IMR-90 (cell line): ENCODE measurements around the gene SETD3. TPM values are rescaled to one million over a fixed set of nuclear protein-coding genes. Genes with fewer than 3 reads are reported as not detected.

Experiments used
- ATAC-seq: fragments of 200-7000 bp; cut with Tn5 transposase; 2 replicates; pipeline ENCODE4 v1.9.1; 2020; ENCODE audit warnings: low read depth, mild to moderate bottlenecking, moderate library complexity
- BruUV-seq: library from RNA; stranded (reverse); fragments of 400-500 nt; replicated peaks from 2 replicates; lab custom pipeline; 2021; lab: Mats Ljungman, UMichigan
- CTCF ChIA-PET: fragments of 300-600 bp; formaldehyde crosslinking; extraction: SDS; loops from one replicate; lab custom pipeline; 2021; ENCODE audit warnings: antibody characterized with exemption; lab: Yijun Ruan, JAX
- POLR2A ChIA-PET: fragments of 300-600 bp; sonication (Branson Sonifier 250); formaldehyde crosslinking; loops from one replicate; lab custom pipeline; 2022; ENCODE audit warnings: antibody characterized with exemption; ENCODE audit not compliant: unreplicated experiment; lab: Charles Lee
- DNase-seq: peaks from one replicate; pipeline ENCODE4 v3.0.0; 2013
- H2AFZ ChIP-seq: replicated peaks from 2 replicates; pipeline ENCODE3; 2013; ENCODE audit warnings: low read length, mild to moderate bottlenecking; ENCODE audit not compliant: poor library complexity
- H2AK5ac ChIP-seq: 2 replicates; pipeline ENCODE4 v1.6.1; 2013; ENCODE audit warnings: low read depth, low read length, inconsistent platforms
- H2AK9ac ChIP-seq: replicated peaks from 2 replicates; pipeline ENCODE3; 2013; ENCODE audit warnings: mild to moderate bottlenecking, low read depth, low read length, moderate library complexity; ENCODE audit not compliant: poor library complexity
- H2BK120ac ChIP-seq: 2 replicates; pipeline ENCODE4 v1.6.1; 2013; ENCODE audit warnings: low read depth, low read length, inconsistent platforms
- H2BK15ac ChIP-seq: 3 replicates; pipeline ENCODE4 v1.6.1; 2013; ENCODE audit warnings: low read depth, low read length, inconsistent platforms
- H2BK20ac ChIP-seq: 2 replicates; pipeline ENCODE4 v1.6.1; 2013; ENCODE audit warnings: low read depth, mild to moderate bottlenecking, inconsistent platforms, low read length, moderate library complexity
- H2BK5ac ChIP-seq: 2 replicates; pipeline ENCODE4 v1.6.1; 2013; ENCODE audit warnings: mild to moderate bottlenecking, low read depth, low read length, inconsistent platforms; ENCODE audit not compliant: poor library complexity, severe bottlenecking
- H3K14ac ChIP-seq: replicated peaks from 2 replicates; pipeline ENCODE4 v1.6.1; 2013; ENCODE audit warnings: low read depth, low read length, inconsistent platforms
- H3K18ac ChIP-seq: 2 replicates; pipeline ENCODE4 v1.6.1; 2013; ENCODE audit warnings: low read depth, low read length, control low read depth
- H3K23ac ChIP-seq: 2 replicates; pipeline ENCODE4 v1.6.1; 2013; ENCODE audit warnings: low read depth, low read length, inconsistent platforms
- H3K27ac ChIP-seq: 2 replicates; pipeline ENCODE4 v1.5.1; 2013; ENCODE audit warnings: mild to moderate bottlenecking, control low read depth, low read length; ENCODE audit not compliant: insufficient read depth
- H3K27me3 ChIP-seq: 2 replicates; pipeline ENCODE4 v1.6.1; 2013; ENCODE audit warnings: low read length; ENCODE audit not compliant: control insufficient read depth, insufficient read depth
- H3K36me3 ChIP-seq: 2 replicates; pipeline ENCODE4 v1.6.1; 2013; ENCODE audit warnings: low read length, mixed read lengths; ENCODE audit not compliant: control insufficient read depth, insufficient read depth
- H3K4ac ChIP-seq: 2 replicates; pipeline ENCODE4 v1.6.1; 2013; ENCODE audit warnings: low read depth, low read length, inconsistent platforms
- H3K4me1 ChIP-seq: 2 replicates; pipeline ENCODE4 v1.6.1; 2013; ENCODE audit warnings: low read length, mixed read lengths; ENCODE audit not compliant: control insufficient read depth, insufficient read depth
- H3K4me2 ChIP-seq: 2 replicates; pipeline ENCODE4 v1.6.1; 2013; ENCODE audit warnings: low read depth, mild to moderate bottlenecking, control low read depth, low read length, moderate library complexity
- H3K4me3 ChIP-seq: 2 replicates; pipeline ENCODE4 v1.5.1; 2013; ENCODE audit warnings: low read depth, mild to moderate bottlenecking, control low read depth, low read length, moderate library complexity; ENCODE audit not compliant: insufficient read depth
- H3K56ac ChIP-seq: 2 replicates; pipeline ENCODE4 v1.6.1; 2013; ENCODE audit warnings: low read length, inconsistent platforms; ENCODE audit not compliant: insufficient read depth; ENCODE audit errors: extremely low read depth
- H3K79me1 ChIP-seq, 2 experiments: 2 replicates each; pipeline ENCODE4 v1.6.1; 2013; ENCODE audit warnings: low read length in 2 of 2, inconsistent platforms in 1 of 2, low read depth in 1 of 2
- H3K9ac ChIP-seq: 2 replicates; pipeline ENCODE4 v1.6.1; 2013; ENCODE audit warnings: low read depth, low read length, control low read depth
- H3K9me1 ChIP-seq: 2 replicates; pipeline ENCODE4 v1.6.1; 2013; ENCODE audit warnings: low read length, inconsistent platforms; ENCODE audit not compliant: insufficient read depth
- H3K9me3 ChIP-seq: 2 replicates; pipeline ENCODE4 v1.6.1; 2013; ENCODE audit warnings: low read length; ENCODE audit not compliant: control insufficient read depth, insufficient read depth
- H4K20me1 ChIP-seq: 2 replicates; pipeline ENCODE4 v1.6.1; 2013; ENCODE audit warnings: low read length, inconsistent platforms; ENCODE audit not compliant: insufficient read depth
- H4K5ac ChIP-seq: 2 replicates; pipeline ENCODE4 v1.6.1; 2013; ENCODE audit warnings: mild to moderate bottlenecking, low read depth, low read length, control low read depth
- H4K8ac ChIP-seq, 2 experiments: 2 replicates each; pipeline ENCODE4 v1.6.1; 2013; ENCODE audit warnings: low read depth in 2 of 2, low read length in 2 of 2, control low read depth in 1 of 2, inconsistent platforms in 1 of 2
- H4K91ac ChIP-seq: 2 replicates; pipeline ENCODE4 v1.6.1; 2013; ENCODE audit warnings: low read depth, low read length, inconsistent platforms; ENCODE audit not compliant: insufficient read depth
- CEBPB ChIP-seq: IDR thresholded peaks from 2 replicates; pipeline ENCODE4 v1.6.1; 2012; ENCODE audit warnings: low read depth, low read length, improper control_type of control experiment
- CTCF ChIP-seq: conservative IDR thresholded peaks from 2 replicates; pipeline ENCODE4 v1.5.1; 2012; ENCODE audit warnings: mild to moderate bottlenecking, low read depth, low read length, improper control_type of control experiment
- ELK1 ChIP-seq: fragments of 150-350 bp; IDR thresholded peaks from 2 replicates; pipeline ENCODE4 v1.6.1; 2016; ENCODE audit warnings: low read depth, mild to moderate bottlenecking, low read length, moderate library complexity, borderline replicate concordance
- FOS ChIP-seq: fragments of 150-350 bp; IDR thresholded peaks from 2 replicates; pipeline ENCODE4 v1.6.1; 2016; ENCODE audit warnings: low read depth, low read length
- MAFK ChIP-seq: IDR thresholded peaks from 2 replicates; pipeline ENCODE4 v1.6.1; 2012; ENCODE audit warnings: low read depth, low read length, improper control_type of control experiment
- MAZ ChIP-seq: IDR thresholded peaks from 2 replicates; pipeline ENCODE4 v1.6.1; 2012; ENCODE audit warnings: low read depth, mild to moderate bottlenecking, low read length, improper control_type of control experiment, moderate library complexity, borderline replicate concordance
- MXI1 ChIP-seq: IDR thresholded peaks from 2 replicates; pipeline ENCODE4 v1.6.1; 2012; ENCODE audit warnings: low read depth, mild to moderate bottlenecking, low read length, moderate library complexity, borderline replicate concordance
- POLR2A ChIP-seq: IDR thresholded peaks from 2 replicates; pipeline ENCODE4 v1.6.1; 2012; ENCODE audit warnings: mild to moderate bottlenecking, low read depth, low read length
- RAD21 ChIP-seq: IDR thresholded peaks from 2 replicates; pipeline ENCODE4 v1.6.1; 2012; ENCODE audit warnings: low read length, improper control_type of control experiment
- RFX5 ChIP-seq: IDR thresholded peaks from 2 replicates; pipeline ENCODE4 v1.8.0; 2012; ENCODE audit warnings: low read depth, mild to moderate bottlenecking, low read length, moderate library complexity
- SMC3 ChIP-seq: fragments of 150-350 bp; IDR thresholded peaks from 2 replicates; pipeline ENCODE4 v1.6.1; 2016; ENCODE audit warnings: low read depth, mild to moderate bottlenecking, antibody characterized with exemption, low read length, moderate library complexity
- USF2 ChIP-seq: fragments of 150-350 bp; IDR thresholded peaks from 2 replicates; pipeline ENCODE4 v1.6.1; 2017; ENCODE audit warnings: mild to moderate bottlenecking, antibody characterized with exemption, low read length, low read depth
- WGBS, 2 experiments: methylation state at CpG; one replicate each; pipeline versions ENCODE4 v1.1.5 to v1.1.7; 2013; ENCODE audit warnings: missing lambda C conversion rate in 2 of 2; ENCODE audit not compliant: insufficient read length in 1 of 2; ENCODE audit errors: extremely low coverage in 2 of 2; 5-methylcytosine and 5-hydroxymethylcytosine counted together
- dilution Hi-C: fragments of 300-500 bp; cut with HindIII; formaldehyde crosslinking; loops from one replicate; pipeline ENCODE4 v1.14.3; 2018; ENCODE audit warnings: low sequenced_read_pairs; ENCODE audit not compliant: unreplicated experiment
- in situ Hi-C: fragments of 300-500 bp; cut with MboI; formaldehyde crosslinking; loops from 3 replicates; pipeline ENCODE4 v1.14.3; 2019; ENCODE audit warnings: low sequenced_read_pairs, inconsistent platforms, mixed read lengths
- intact Hi-C: fragments of 100-400 bp; cut with micrococcal nuclease; formaldehyde crosslinking; loops from 2 replicates; pipeline ENCODE4 v1.10.0; 2022
- polyA plus RNA-seq, 3 experiments: library from polyadenylated mRNA; depleted of rRNA; stranded (reverse); fragments of >200 nt; gene quantifications; 2 replicates each; pipeline ENCODE4 v1.2.3, GENCODE V29; 2012; ENCODE audit warnings: low replicate concordance in 1 of 3
- total RNA-seq: library from RNA; depleted of rRNA; stranded (reverse); fragments of >200 nt; gene quantifications from 2 replicates; pipeline ENCODE4 v1.2.3, GENCODE V29; 2012

Gene SETD3
- total and polyA plus RNA-seq, 2 of the 4 experiments (the other 2 are of a cell fraction), result 18.8 to 31.9 TPM

- intact Hi-C loops, result no loop called here
- H3K79me1 ChIP-seq, result peaks cover 22 to 80% of the 10 kb centered on the region in 2 experiments
Measured at GRCh38 chr14:99525699-99526080, 45.0 kb upstream of the SETD3 start.

More at GRCh38 chr14:99525699-99526080, 45.0 kb upstream of the SETD3 start:
- no TSS peak for BruUV-seq
- no peaks in the 10 kb centered on the region for H3K27me3 ChIP-seq
- no peak overlapping the region for H3K4me2 ChIP-seq
- no peak overlapping the region for H4K8ac ChIP-seq
- peak overlapping the region; percentile 13; the same call in 1 of the 2 replicates for H3K4ac ChIP-seq
- no peak overlapping the region for H3K9ac ChIP-seq
- H3K9me3 ChIP-seq, result no peaks in the 10 kb centered on the region
- no peak overlapping the region for H3K14ac ChIP-seq
- ChIA-PET POLR2A (interaction anchor here (1.4 kb wide), 1 partner anchor 11 kb away, joined by 3 read pairs; no protein-coding TSS in a partner anchor), CTCF (no interaction called here)
- H3K18ac ChIP-seq, result no peak overlapping the region
- H2BK120ac ChIP-seq, result no peak overlapping the region
- H2AFZ ChIP-seq, result no peak overlapping the region
- WGBS, 2 experiments, result 100% methylated on average over 2 of the region's 12 CpGs; no CpG with 5 or more reads in 1 of the 2 experiments
- H3K23ac ChIP-seq, result no peak overlapping the region
- dilution Hi-C loops (no loop called here), in situ Hi-C loops (loop anchor here (10.0 kb wide), 1 partner anchor 379 kb away; no protein-coding TSS in a partner anchor)
- no peak overlapping the region for H3K27ac ChIP-seq
- no peak overlapping the region for H4K91ac ChIP-seq
- no peak overlapping the region for H3K56ac ChIP-seq
- H2BK15ac ChIP-seq, result no peak overlapping the region
- no peak overlapping the region for H4K5ac ChIP-seq
- H3K4me1 ChIP-seq, result peaks cover 41% of the 10 kb centered on the region
- no peak overlapping the region for H2AK5ac ChIP-seq
- H2AK9ac ChIP-seq, result no peak overlapping the region
- TF ChIP-seq CEBPB (no peak), ELK1 (no peak), MXI1 (no peak), CTCF (no peak), FOS (no peak), SMC3 (no peak), MAFK (no peak), USF2 (no peak), POLR2A (no peak), RAD21 (no peak), RFX5 (no peak), MAZ (no peak)
- DNase-seq (no peak), ATAC-seq (no peak)
- peaks cover 11% of the 10 kb centered on the region for H4K20me1 ChIP-seq
- no peaks in the 10 kb centered on the region for H3K36me3 ChIP-seq
- no peak overlapping the region for H2BK20ac ChIP-seq
- peaks cover 20% of the 10 kb centered on the region for H3K9me1 ChIP-seq
- peak overlapping the region; percentile 17 for H2BK5ac ChIP-seq
- H3K4me3 ChIP-seq, result no peak overlapping the region
